Body of pancreas (tissue), 4 donors: Measurements from ENCODE around the gene ARHGEF3. TPM values are rescaled to one million over a fixed set of nuclear protein-coding genes. Genes with fewer than 3 reads are reported as not detected.
A peak's percentile ranks its signal among the peaks of the same experiment; 100 is the strongest.

Experiments used
- ATAC-seq: fragments of 150-250 bp; one replicate; pipeline ENCODE4 v1.9.1; 2016
- DNase-seq, 4 donors: peaks; one replicate each; pipeline ENCODE4 v3.0.0-alpha.2; 2019
- H3K27ac ChIP-seq, 4 donors: fragments of 200-600 bp; sonication (generic); 1 replicate in 3 of 4; 2 replicates in 1 of 4; pipeline versions ENCODE4 v1.5.1 to v1.6.1; 2016 to 2019; ENCODE audit warnings: mild to moderate bottlenecking in 1 of 4, mixed read lengths in 1 of 4, moderate library complexity in 1 of 4
- H3K27me3 ChIP-seq, 2 donors: fragments of 200-600 bp; sonication (generic); one replicate each; pipeline ENCODE4 v1.6.0; 2016; ENCODE audit warnings: mild to moderate bottlenecking in 1 of 2
- H3K36me3 ChIP-seq, 2 donors: fragments of 200-600 bp; sonication (generic); replicated peaks in 1 of 2; 2 replicates each; pipeline ENCODE4 v1.5.1; 2016; ENCODE audit warnings: low read depth in 2 of 2; ENCODE audit not compliant: insufficient read depth in 1 of 2
- H3K4me1 ChIP-seq: fragments of 200-600 bp; sonication (generic); one replicate; pipeline ENCODE4 v1.6.0; 2016
- H3K4me3 ChIP-seq, 2 donors: fragments of 200-600 bp; sonication (generic); 1 replicate in 1 of 2; 2 replicates in 1 of 2; pipeline ENCODE4 v1.5.1; 2016 to 2019
- H3K9me3 ChIP-seq, 3 donors: fragments of 200-600 bp; sonication (generic); 1 replicate in 2 of 3; 2 replicates in 1 of 3; pipeline ENCODE4 v1.5.1; 2016
- POLR2A ChIP-seq, 3 donors: fragments of 450-650 bp; IDR thresholded peaks; one replicate each; pipeline ENCODE4 v1.6.1; 2016; ENCODE audit warnings: antibody characterized with exemption in 3 of 3, mild to moderate bottlenecking in 2 of 3
- WGBS, 2 donors: methylation state at CpG; one replicate each; pipeline ENCODE4 v1.1.5; 2017; 5-methylcytosine and 5-hydroxymethylcytosine counted together
- intact Hi-C: fragments of 100-400 bp; cut with DNase I; formaldehyde crosslinking; loops from one replicate; pipeline ENCODE4 v1.15.1; 2023
- total RNA-seq, 2 donors: library from RNA; depleted of rRNA; stranded (reverse); fragments of >200 nt; gene quantifications; one replicate each; pipeline ENCODE4 v1.1.0, GENCODE V29; 2016
- TF ChIP-seq, protein P1 (sequence below), 7 experiments: fragments of 450-650 bp in 4 of 7; fragments of 200-600 bp in 3 of 7; sonication (generic) in 3 of 7; IDR thresholded peaks; one replicate each; pipeline ENCODE4 v1.5.1; 2016 to 2019; ENCODE audit warnings: antibody characterized with exemption in 7 of 7

Gene ARHGEF3, protein sequence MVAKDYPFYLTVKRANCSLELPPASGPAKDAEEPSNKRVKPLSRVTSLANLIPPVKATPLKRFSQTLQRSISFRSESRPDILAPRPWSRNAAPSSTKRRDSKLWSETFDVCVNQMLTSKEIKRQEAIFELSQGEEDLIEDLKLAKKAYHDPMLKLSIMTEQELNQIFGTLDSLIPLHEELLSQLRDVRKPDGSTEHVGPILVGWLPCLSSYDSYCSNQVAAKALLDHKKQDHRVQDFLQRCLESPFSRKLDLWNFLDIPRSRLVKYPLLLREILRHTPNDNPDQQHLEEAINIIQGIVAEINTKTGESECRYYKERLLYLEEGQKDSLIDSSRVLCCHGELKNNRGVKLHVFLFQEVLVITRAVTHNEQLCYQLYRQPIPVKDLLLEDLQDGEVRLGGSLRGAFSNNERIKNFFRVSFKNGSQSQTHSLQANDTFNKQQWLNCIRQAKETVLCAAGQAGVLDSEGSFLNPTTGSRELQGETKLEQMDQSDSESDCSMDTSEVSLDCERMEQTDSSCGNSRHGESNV
- 10 to 100 TPM; 27.4 to 38.7 TPM for total RNA-seq

DNA sequence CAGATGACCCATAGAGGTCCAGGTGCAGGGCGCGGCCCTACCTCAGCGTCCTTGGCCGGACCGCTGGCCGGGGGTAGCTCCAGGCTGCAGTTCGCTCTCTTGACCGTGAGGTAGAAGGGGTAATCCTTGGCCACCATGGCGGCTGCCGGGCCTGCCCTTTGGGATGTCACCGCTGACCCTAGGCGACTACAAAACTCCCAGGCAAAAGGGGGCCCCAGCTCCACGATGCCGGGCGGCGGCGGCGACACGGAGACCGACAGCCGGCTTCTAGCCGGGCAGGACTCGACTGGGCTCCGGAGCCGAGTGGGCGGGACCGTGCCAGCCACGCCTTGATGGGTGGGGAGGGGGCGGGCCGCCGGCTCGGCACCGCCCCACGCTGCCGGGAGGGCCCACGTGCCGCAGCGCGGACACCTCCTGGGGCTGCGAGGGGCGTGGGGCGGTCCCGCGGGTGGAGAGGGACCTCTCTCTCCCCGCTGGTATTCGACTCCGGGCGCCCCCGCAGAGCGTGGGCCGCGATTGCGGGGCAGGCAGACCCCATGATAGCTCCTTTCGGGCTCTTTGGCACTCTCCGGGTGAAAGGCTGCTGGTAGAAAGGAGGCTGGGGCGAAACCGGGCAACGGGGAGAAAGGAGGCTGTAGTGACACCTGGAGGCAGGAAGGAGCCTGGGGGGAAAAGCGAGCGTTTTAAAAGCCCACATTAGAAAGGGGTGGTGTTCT, at the start of gene ARHGEF3:
TSS of gene ARHGEF3 (minus strand) at position 288 of the 716 bp plus-strand sequence. CDS start at position 137, 151 bp downstream.
- no peaks in the 10 kb centered on the region for H3K27me3 ChIP-seq
- peak within 1 kb of the TSS; percentile 65 to 85 (median 76) for H3K27ac ChIP-seq
- H3K4me1 ChIP-seq = peaks cover 26% of the 10 kb centered on the region
- intact Hi-C loops = loop anchor here (5.0 to 10.0 kb wide), 2 partner anchors 95 to 183 kb away; no protein-coding TSS in a partner anchor
- DNase-seq = peak; percentile 85 to 90 (median 88)
- H3K4me3 ChIP-seq = peak within 1 kb of the TSS; percentile 51 to 57
- ATAC-seq = peak; percentile 91
- H3K9me3 ChIP-seq = no peaks in the 10 kb centered on the region
- H3K36me3 ChIP-seq = no peaks in the 10 kb centered on the region
- 0 to 2% methylated on average over 16 to 31 of the region's 60 CpGs for WGBS, 2 donors
- peak; percentile 70 to 88 (median 87) for TF ChIP-seq POLR2A (IDR thresholded peaks at IDR 0.05)
- TF ChIP-seq, protein P1, sequence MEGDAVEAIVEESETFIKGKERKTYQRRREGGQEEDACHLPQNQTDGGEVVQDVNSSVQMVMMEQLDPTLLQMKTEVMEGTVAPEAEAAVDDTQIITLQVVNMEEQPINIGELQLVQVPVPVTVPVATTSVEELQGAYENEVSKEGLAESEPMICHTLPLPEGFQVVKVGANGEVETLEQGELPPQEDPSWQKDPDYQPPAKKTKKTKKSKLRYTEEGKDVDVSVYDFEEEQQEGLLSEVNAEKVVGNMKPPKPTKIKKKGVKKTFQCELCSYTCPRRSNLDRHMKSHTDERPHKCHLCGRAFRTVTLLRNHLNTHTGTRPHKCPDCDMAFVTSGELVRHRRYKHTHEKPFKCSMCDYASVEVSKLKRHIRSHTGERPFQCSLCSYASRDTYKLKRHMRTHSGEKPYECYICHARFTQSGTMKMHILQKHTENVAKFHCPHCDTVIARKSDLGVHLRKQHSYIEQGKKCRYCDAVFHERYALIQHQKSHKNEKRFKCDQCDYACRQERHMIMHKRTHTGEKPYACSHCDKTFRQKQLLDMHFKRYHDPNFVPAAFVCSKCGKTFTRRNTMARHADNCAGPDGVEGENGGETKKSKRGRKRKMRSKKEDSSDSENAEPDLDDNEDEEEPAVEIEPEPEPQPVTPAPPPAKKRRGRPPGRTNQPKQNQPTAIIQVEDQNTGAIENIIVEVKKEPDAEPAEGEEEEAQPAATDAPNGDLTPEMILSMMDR (IDR thresholded peaks at IDR 0.05) = peak; percentile 44 to 81 (median 72)

DNA sequence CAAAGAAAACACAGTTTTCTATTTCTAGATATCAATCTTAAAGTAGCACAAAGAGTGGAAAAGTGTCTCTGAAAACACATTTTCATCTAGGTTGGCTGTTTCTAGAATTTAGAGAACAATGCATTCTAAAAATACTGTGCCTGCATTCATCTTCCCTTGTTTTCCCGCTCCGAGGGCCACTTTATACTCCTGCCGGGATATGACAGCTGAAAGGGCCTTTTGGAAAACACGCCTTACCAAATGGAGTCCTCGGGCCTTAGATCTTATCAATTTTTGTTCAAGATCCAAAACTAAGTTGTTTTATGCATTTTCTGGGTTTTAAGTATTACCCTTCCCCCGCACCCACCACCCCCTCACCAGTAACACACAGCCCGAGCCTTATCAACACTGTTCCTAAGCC, 47.9 kb upstream of the ARHGEF3 start:
- no peak for TF ChIP-seq POLR2A (IDR thresholded peaks at IDR 0.05)
- 77 to 88% methylated on average over 7 of the region's 7 CpGs for WGBS, 2 donors
- no peak for ATAC-seq
- no peak for DNase-seq
- no peak overlapping the region for H3K27ac ChIP-seq
- no peaks in the 10 kb centered on the region for H3K9me3 ChIP-seq
- H3K27me3 ChIP-seq = no peaks in the 10 kb centered on the region
- no peaks in the 10 kb centered on the region for H3K4me1 ChIP-seq
- intact Hi-C loops = no loop called here
- H3K4me3 ChIP-seq = no peak overlapping the region
- H3K36me3 ChIP-seq = no peaks in the 10 kb centered on the region

DNA sequence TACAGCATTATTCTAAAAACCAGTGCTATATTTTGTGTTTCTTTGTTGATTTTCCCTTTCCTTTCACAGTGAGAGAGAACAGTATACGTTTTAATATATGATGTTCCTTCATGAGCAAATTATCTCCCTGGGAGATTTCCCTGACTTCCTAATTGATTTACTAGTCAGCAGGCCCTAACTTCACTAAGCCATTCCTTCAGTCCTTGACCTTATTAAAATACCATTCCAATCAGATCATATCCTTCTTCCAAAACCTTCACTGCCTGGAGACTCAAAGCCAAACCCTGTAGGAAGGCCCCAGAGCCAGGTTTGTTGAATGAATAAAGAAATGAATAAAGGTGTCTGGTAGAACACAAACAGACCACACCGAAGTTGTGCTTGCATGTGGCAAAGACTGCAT, 43.8 kb upstream of the ARHGEF3 start:
- DNase-seq = no peak
- Histone ChIP-seq H3K9me3 (no peaks in the 10 kb centered on the region), H3K27me3 (no peaks in the 10 kb centered on the region), H3K4me1 (no peaks in the 10 kb centered on the region), H3K27ac (no peak overlapping the region), H3K4me3 (no peak overlapping the region), H3K36me3 (no peaks in the 10 kb centered on the region)
- WGBS, 2 donors = 76 to 81% methylated on average over 2 of the region's 2 CpGs
- intact Hi-C loops = no loop called here
- no peak for ATAC-seq
- TF ChIP-seq POLR2A (IDR thresholded peaks at IDR 0.05) = no peak
- TF ChIP-seq, protein P1 (IDR thresholded peaks at IDR 0.05) = no peak

DNA sequence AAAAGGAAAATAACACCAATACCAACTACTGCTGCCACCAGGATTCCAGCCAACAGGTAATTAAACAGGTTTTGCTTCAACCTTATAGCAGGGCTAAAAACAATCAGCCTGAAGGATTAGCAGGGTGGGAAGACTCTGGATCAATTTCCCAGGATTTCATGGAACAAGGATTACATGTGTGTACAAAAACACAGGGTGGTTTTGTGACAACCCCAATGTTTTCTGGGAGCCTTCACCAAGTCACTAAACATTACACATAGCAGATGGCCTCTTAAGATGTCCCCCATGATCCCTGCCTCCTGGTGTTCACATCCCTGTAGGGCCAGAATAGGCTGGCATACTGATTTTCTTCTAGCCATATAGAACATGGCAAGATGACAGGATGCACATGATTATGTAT, 42.8 kb upstream of the ARHGEF3 start:
- Histone ChIP-seq H3K9me3 (no peaks in the 10 kb centered on the region), H3K27me3 (no peaks in the 10 kb centered on the region), H3K36me3 (no peaks in the 10 kb centered on the region), H3K4me1 (no peaks in the 10 kb centered on the region), H3K27ac (no peak overlapping the region), H3K4me3 (no peak overlapping the region)
- TF ChIP-seq, protein P1 (IDR thresholded peaks at IDR 0.05) = no peak
- no peak for TF ChIP-seq POLR2A (IDR thresholded peaks at IDR 0.05)
- intact Hi-C loops = no loop called here
- ATAC-seq (no peak), DNase-seq (no peak)
